ENCODE measurements around the gene PTGR2.
"Not testable (repeated sequence)": the region's sequence is repeated elsewhere in the genome, so short reads cannot be mapped to it uniquely, and the experiment has no call there.

Gene PTGR2

DNA sequence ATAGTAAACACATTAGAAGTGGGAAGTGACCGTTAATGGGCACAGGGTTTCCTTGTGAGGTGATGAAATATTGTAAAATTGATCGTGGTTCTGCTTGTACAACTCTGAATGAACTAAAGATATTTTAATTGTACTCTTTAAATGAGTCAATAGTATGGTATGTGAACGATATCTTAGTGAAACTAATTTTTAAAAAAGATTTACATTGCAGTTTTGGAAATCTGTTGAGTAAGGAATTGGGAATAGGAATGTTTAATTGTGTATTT is 36.8 kb downstream of the PTGR2 start:
- in situ Hi-C loops (cut with MboI; ENCODE audit: low sequenced_read_pairs, unreplicated experiment): no loop called here
- TF ChIP-seq, protein P1, sequence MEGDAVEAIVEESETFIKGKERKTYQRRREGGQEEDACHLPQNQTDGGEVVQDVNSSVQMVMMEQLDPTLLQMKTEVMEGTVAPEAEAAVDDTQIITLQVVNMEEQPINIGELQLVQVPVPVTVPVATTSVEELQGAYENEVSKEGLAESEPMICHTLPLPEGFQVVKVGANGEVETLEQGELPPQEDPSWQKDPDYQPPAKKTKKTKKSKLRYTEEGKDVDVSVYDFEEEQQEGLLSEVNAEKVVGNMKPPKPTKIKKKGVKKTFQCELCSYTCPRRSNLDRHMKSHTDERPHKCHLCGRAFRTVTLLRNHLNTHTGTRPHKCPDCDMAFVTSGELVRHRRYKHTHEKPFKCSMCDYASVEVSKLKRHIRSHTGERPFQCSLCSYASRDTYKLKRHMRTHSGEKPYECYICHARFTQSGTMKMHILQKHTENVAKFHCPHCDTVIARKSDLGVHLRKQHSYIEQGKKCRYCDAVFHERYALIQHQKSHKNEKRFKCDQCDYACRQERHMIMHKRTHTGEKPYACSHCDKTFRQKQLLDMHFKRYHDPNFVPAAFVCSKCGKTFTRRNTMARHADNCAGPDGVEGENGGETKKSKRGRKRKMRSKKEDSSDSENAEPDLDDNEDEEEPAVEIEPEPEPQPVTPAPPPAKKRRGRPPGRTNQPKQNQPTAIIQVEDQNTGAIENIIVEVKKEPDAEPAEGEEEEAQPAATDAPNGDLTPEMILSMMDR (IDR thresholded peaks at IDR 0.05; ENCODE audit: borderline replicate concordance, control extremely low read depth, extremely low read depth, insufficient read depth, missing control alignments): no peak
- DNase-seq (ENCODE audit: low spot score): no peak

- in situ Hi-C loops (cut with MboI; ENCODE audit: low sequenced_read_pairs, unreplicated experiment): no loop called here
- no peak for DNase-seq (ENCODE audit: low spot score)
Observed at GRCh38 chr14:73888971-73889370, 37.3 kb downstream of the PTGR2 start.

GRCh38 chr14:73889376-73889775 is 37.7 kb downstream of the PTGR2 start:
- TF ChIP-seq, protein P1 (IDR thresholded peaks at IDR 0.05; ENCODE audit: borderline replicate concordance, control extremely low read depth, extremely low read depth, insufficient read depth, missing control alignments): no peak
- in situ Hi-C loops (cut with MboI; ENCODE audit: low sequenced_read_pairs, unreplicated experiment): no loop called here
- no peak for DNase-seq (ENCODE audit: low spot score)

More at GRCh38 chr14:73888971-73889370, 37.3 kb downstream of the PTGR2 start:
- TF ChIP-seq, protein P1 (IDR thresholded peaks at IDR 0.05; ENCODE audit: borderline replicate concordance, control extremely low read depth, extremely low read depth, insufficient read depth, missing control alignments): no peak

DNA sequence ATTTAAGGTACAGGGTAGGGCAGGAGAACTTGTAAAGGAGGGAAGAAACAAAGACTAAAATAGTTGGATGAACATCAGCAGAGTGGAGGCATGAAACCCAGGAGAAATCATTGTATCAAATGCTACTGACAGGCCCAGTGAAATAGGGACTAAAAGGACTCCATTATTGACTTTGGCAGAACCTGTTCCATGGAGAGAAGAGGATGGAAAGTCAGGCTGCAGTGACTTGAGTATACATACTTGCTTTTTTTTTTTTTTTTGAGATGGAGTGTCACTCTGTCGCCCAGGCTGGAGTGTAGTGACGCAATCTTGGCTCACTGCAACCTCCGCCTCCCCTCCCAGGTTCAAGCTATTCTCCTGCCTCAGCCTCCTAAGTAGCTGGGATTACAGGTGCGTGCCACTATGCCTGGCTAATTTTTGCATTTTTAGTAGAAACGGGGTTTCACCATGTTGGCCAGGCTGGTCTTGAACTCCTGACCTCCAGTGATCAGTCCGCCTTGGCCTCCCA is 42.6 kb downstream of the PTGR2 start:
- DNase-seq (ENCODE audit: low spot score); in situ Hi-C loops (cut with MboI; ENCODE audit: low sequenced_read_pairs, unreplicated experiment): not testable (repeated sequence)

- in situ Hi-C loops (cut with MboI; ENCODE audit: low sequenced_read_pairs, unreplicated experiment): no loop called here
- DNase-seq (ENCODE audit: low spot score): no peak
- TF ChIP-seq, protein P1 (IDR thresholded peaks at IDR 0.05; ENCODE audit: borderline replicate concordance, control extremely low read depth, extremely low read depth, insufficient read depth, missing control alignments): no peak
Observed at GRCh38 chr14:73895939-73896338, 44.3 kb downstream of the PTGR2 start.

DNA sequence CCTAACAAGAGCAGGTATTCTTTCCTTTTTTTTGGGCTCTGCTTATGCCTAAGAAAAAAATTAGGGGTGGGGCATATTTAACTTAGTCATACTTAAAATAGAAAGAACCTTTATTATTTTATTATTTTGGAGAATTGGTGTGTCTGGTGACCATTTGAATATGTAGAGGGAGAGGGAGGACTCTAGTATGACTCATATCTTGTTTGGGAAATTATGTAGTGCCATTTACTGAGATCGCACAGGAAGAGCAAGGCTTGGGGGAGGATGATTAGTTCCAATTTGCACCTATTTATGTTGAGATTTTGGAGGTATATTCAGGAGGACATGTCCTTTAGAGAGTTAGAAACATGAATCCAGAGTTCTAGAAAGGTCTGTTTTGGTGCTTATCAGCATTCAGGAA is 44.9 kb downstream of the PTGR2 start:
- no peak for DNase-seq (ENCODE audit: low spot score)
- in situ Hi-C loops (cut with MboI; ENCODE audit: low sequenced_read_pairs, unreplicated experiment): no loop called here
- TF ChIP-seq, protein P1 (IDR thresholded peaks at IDR 0.05; ENCODE audit: borderline replicate concordance, control extremely low read depth, extremely low read depth, insufficient read depth, missing control alignments): no peak

- no peak for DNase-seq (ENCODE audit: low spot score)
- in situ Hi-C loops (cut with MboI; ENCODE audit: low sequenced_read_pairs, unreplicated experiment): no loop called here
- TF ChIP-seq, protein P1 (IDR thresholded peaks at IDR 0.05; ENCODE audit: borderline replicate concordance, control extremely low read depth, extremely low read depth, insufficient read depth, missing control alignments): no peak
Observed at GRCh38 chr14:73903028-73903427, 51.4 kb downstream of the PTGR2 start.

Measured in GM13976 (cell line).